Iris pigment epithelial cell (primary cell): ENCODE measurements around the gene VOPP1.
A peak's percentile ranks its signal among the peaks of the same experiment; 100 is the strongest.

Source experiments
- DNase-seq: peaks from one replicate; pipeline ENCODE4 v3.0.0-alpha.2; 2011; ENCODE audit warnings: low read depth

Gene VOPP1

GRCh38 chr7:55468495-55468894 lies 103.8 kb downstream of the VOPP1 start:
- no peak for DNase-seq

- DNase-seq: no peak
Observed at GRCh38 chr7:55467047-55467593, 105.2 kb downstream of the VOPP1 start.

GRCh38 chr7:55465691-55466090 lies 106.6 kb downstream of the VOPP1 start:
- DNase-seq: no peak

GRCh38 chr7:55464422-55464821 lies 107.9 kb downstream of the VOPP1 start:
- peak; percentile 34 for DNase-seq

GRCh38 chr7:55463686-55464262 lies 108.5 kb downstream of the VOPP1 start:
- no peak for DNase-seq

GRCh38 chr7:55458351-55458750 lies 114.0 kb downstream of the VOPP1 start:
- no peak for DNase-seq

- peak; percentile 37 for DNase-seq
Observed at GRCh38 chr7:55457801-55458200, 114.5 kb downstream of the VOPP1 start.

GRCh38 chr7:55452971-55453370 lies 119.3 kb downstream of the VOPP1 start:
- no peak for DNase-seq

GRCh38 chr7:55449992-55450535 lies 122.2 kb downstream of the VOPP1 start:
- DNase-seq: no peak

- no peak for DNase-seq
Observed at GRCh38 chr7:55449205-55449991, 122.9 kb downstream of the VOPP1 start.

GRCh38 chr7:55448526-55448925 lies 123.8 kb downstream of the VOPP1 start:
- no peak for DNase-seq

GRCh38 chr7:55444786-55445185 lies 127.5 kb downstream of the VOPP1 start:
- no peak for DNase-seq

GRCh38 chr7:55441774-55442522 lies 130.4 kb downstream of the VOPP1 start:
- peak; percentile 63 for DNase-seq

GRCh38 chr7:55441002-55441401 lies 131.3 kb downstream of the VOPP1 start:
- no peak for DNase-seq

- no peak for DNase-seq
Observed at GRCh38 chr7:55440040-55440690, 132.1 kb downstream of the VOPP1 start.

GRCh38 chr7:55439627-55440026 lies 132.7 kb downstream of the VOPP1 start:
- no peak for DNase-seq

GRCh38 chr7:55438757-55439525 lies 133.4 kb downstream of the VOPP1 start:
- no peak for DNase-seq

- DNase-seq: no peak
Observed at GRCh38 chr7:55438085-55438756, 134.1 kb downstream of the VOPP1 start.

GRCh38 chr7:55437375-55437774 lies 134.9 kb downstream of the VOPP1 start:
- DNase-seq: no peak

GRCh38 chr7:55436457-55436856 lies 135.8 kb downstream of the VOPP1 start:
- DNase-seq: no peak

GRCh38 chr7:55435466-55435865 lies 136.8 kb downstream of the VOPP1 start:
- DNase-seq: no peak
